ENCODE data around the gene LRRC55. TPM values are rescaled to one million over a fixed set of nuclear protein-coding genes. Genes with fewer than 3 reads are reported as not detected.

Gene LRRC55
- total RNA-seq, 2 donors from 2014 or later: 0.04 TPM; not detected in 1

DNA sequence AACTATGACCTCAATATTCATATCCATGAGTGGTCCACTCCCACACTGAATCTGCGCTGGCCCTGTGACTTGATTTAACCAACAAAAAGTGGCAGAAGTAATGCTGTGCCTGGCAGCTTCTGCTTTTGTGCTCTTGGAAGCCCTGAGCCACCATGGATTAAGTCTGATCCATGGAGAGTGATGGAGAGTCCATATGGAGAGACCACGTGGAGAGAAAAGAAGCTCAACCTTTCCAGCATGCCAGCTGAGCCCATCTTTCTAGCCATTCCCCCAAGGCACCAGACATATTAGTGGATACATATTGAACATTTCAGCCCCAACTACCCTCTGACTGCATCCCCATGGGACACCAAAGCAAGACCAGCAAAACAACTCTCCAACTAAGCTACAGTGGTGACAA, 16.0 kb downstream of the LRRC55 start:
- DNase-seq: no peak
- no peaks in the 10 kb centered on the region for H3K9me3 Mint-ChIP-seq
- Histone ChIP-seq H3K9ac (ENCODE audit: extremely low read depth, low read length, poor library complexity, severe bottlenecking) (no peak overlapping the region), H3K27ac (ENCODE audit: low read depth, low read length) (no peak overlapping the region), H3K9me3 (ENCODE audit: control insufficient read depth, low read length) (no peaks in the 10 kb centered on the region), H3K27me3 (ENCODE audit: control insufficient read depth, insufficient read depth, low read length, poor library complexity, severe bottlenecking) (no peaks in the 10 kb centered on the region), H3K4me3 (ENCODE audit: low read length) (no peak overlapping the region), H3K4me1 (ENCODE audit: control insufficient read depth, insufficient read depth, low read length) (no peaks in the 10 kb centered on the region), H3K36me3 (ENCODE audit: control insufficient read depth, insufficient read depth, low read length) (no peaks in the 10 kb centered on the region)
- no peaks in the 10 kb centered on the region for H3K36me3 Mint-ChIP-seq (ENCODE audit: low read depth)
- no peak overlapping the region for H3K27ac Mint-ChIP-seq
- TF ChIP-seq, protein P1, sequence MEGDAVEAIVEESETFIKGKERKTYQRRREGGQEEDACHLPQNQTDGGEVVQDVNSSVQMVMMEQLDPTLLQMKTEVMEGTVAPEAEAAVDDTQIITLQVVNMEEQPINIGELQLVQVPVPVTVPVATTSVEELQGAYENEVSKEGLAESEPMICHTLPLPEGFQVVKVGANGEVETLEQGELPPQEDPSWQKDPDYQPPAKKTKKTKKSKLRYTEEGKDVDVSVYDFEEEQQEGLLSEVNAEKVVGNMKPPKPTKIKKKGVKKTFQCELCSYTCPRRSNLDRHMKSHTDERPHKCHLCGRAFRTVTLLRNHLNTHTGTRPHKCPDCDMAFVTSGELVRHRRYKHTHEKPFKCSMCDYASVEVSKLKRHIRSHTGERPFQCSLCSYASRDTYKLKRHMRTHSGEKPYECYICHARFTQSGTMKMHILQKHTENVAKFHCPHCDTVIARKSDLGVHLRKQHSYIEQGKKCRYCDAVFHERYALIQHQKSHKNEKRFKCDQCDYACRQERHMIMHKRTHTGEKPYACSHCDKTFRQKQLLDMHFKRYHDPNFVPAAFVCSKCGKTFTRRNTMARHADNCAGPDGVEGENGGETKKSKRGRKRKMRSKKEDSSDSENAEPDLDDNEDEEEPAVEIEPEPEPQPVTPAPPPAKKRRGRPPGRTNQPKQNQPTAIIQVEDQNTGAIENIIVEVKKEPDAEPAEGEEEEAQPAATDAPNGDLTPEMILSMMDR (conservative IDR thresholded peaks at IDR 0.05): no peak
- WGBS, 2 experiments (ENCODE audit: insufficient coverage in 1 of 2, insufficient read length in 1 of 2): 88 to 100% methylated on average over 2 of the region's 2 CpGs
- no peak overlapping the region for H3K4me3 Mint-ChIP-seq
- H3K27me3 Mint-ChIP-seq (ENCODE audit: insufficient read depth): no peaks in the 10 kb centered on the region
- H3K4me1 Mint-ChIP-seq: peaks cover 5% of the 10 kb centered on the region

GRCh38 chr11:57199330-57199729, 17.6 kb downstream of the LRRC55 start:
- peaks cover 8% of the 10 kb centered on the region for H3K4me1 Mint-ChIP-seq
- Histone ChIP-seq H3K36me3 (ENCODE audit: control insufficient read depth, insufficient read depth, low read length) (no peaks in the 10 kb centered on the region), H3K27me3 (ENCODE audit: control insufficient read depth, insufficient read depth, low read length, poor library complexity, severe bottlenecking) (no peaks in the 10 kb centered on the region), H3K4me3 (ENCODE audit: low read length) (no peak overlapping the region), H3K9me3 (ENCODE audit: control insufficient read depth, low read length) (no peaks in the 10 kb centered on the region), H3K27ac (ENCODE audit: low read depth, low read length) (no peak overlapping the region), H3K9ac (ENCODE audit: extremely low read depth, low read length, poor library complexity, severe bottlenecking) (no peak overlapping the region), H3K4me1 (ENCODE audit: control insufficient read depth, insufficient read depth, low read length) (peaks cover 5% of the 10 kb centered on the region)
- no peaks in the 10 kb centered on the region for H3K27me3 Mint-ChIP-seq (ENCODE audit: insufficient read depth)
- TF ChIP-seq, protein P1 (conservative IDR thresholded peaks at IDR 0.05): no peak
- no peak overlapping the region for H3K27ac Mint-ChIP-seq
- WGBS, 2 experiments (ENCODE audit: insufficient coverage in 1 of 2, insufficient read length in 1 of 2): 93 to 95% methylated on average over 11 of the region's 11 CpGs
- H3K9me3 Mint-ChIP-seq: no peaks in the 10 kb centered on the region
- DNase-seq: no peak
- no peak overlapping the region for H3K4me3 Mint-ChIP-seq
- no peaks in the 10 kb centered on the region for H3K36me3 Mint-ChIP-seq (ENCODE audit: low read depth)

DNA sequence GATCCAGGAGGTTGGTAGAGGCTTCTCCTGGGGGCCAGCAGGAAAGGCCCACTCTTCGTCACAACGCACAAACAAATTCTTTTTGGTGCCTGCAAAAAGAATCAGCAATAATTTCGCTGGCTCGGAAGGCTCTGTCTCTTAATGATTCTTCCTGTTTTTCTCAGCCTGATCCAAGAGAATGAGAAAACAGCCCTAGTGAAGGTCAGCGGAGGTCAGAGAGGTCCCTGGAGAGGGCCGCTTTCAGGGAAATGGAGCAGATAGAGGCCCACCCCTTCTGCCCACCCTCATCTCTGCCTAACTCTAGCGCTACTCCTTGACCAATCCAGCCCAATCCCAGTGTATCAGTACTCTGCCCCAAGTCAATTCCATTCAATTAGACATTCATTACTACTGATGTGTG, 19.2 kb downstream of the LRRC55 start:
- peaks cover 15% of the 10 kb centered on the region for H3K4me1 Mint-ChIP-seq
- H3K36me3 ChIP-seq (ENCODE audit: control insufficient read depth, insufficient read depth, low read length): no peaks in the 10 kb centered on the region
- no peak overlapping the region for H3K4me3 Mint-ChIP-seq

More for the DNA sequence above, 19.2 kb downstream of the LRRC55 start:
- Histone ChIP-seq H3K9me3 (ENCODE audit: control insufficient read depth, low read length) (no peaks in the 10 kb centered on the region), H3K4me1 (ENCODE audit: control insufficient read depth, insufficient read depth, low read length) (peaks cover 5% of the 10 kb centered on the region), H3K4me3 (ENCODE audit: low read length) (no peak overlapping the region), H3K9ac (ENCODE audit: extremely low read depth, low read length, poor library complexity, severe bottlenecking) (no peak overlapping the region), H3K27ac (ENCODE audit: low read depth, low read length) (no peak overlapping the region), H3K27me3 (ENCODE audit: control insufficient read depth, insufficient read depth, low read length, poor library complexity, severe bottlenecking) (no peaks in the 10 kb centered on the region)
- H3K27ac Mint-ChIP-seq: no peak overlapping the region
- no peaks in the 10 kb centered on the region for H3K27me3 Mint-ChIP-seq (ENCODE audit: insufficient read depth)
- no peaks in the 10 kb centered on the region for H3K36me3 Mint-ChIP-seq (ENCODE audit: low read depth)
- H3K9me3 Mint-ChIP-seq: no peaks in the 10 kb centered on the region
- no peak for DNase-seq
- TF ChIP-seq, protein P1 (conservative IDR thresholded peaks at IDR 0.05): no peak
- 91 to 93% methylated on average over 7 of the region's 7 CpGs for WGBS, 2 experiments (ENCODE audit: insufficient coverage in 1 of 2, insufficient read length in 1 of 2)
